ENCODE data around the gene TIRAP.
"Not testable (repeated sequence)": the region's sequence is repeated elsewhere in the genome, so short reads cannot be mapped to it uniquely, and the experiment has no call there.

Gene TIRAP, protein sequence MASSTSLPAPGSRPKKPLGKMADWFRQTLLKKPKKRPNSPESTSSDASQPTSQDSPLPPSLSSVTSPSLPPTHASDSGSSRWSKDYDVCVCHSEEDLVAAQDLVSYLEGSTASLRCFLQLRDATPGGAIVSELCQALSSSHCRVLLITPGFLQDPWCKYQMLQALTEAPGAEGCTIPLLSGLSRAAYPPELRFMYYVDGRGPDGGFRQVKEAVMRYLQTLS

GRCh38 chr11:126282736-126283591 lies at the start of gene TIRAP:
Gene TIRAP (plus strand): TSS chr11:126283093. CDS start chr11:126290895, 7,802 bp downstream.
- peak; percentile 25 to 39 for DNase-seq (ENCODE audit: low read depth in 2 of 2)

DNA sequence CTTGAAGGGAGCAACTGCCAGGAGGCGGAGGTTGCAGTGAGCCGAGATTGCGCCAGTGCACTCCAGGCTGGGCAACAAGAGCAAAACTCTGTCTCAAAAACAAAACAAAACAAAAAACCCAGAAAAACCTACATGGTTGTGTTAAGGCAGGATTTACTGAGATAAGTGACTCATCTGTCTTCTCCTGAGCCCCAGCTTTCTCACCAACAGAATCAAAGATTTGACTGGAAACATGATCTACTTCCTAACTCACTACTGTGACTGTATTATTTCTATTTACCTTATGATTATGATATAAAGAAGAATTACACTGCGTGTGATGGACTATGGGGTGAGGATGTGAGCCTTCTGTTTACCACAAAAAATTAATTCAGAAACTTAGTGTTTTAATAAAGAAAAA lies 49.5 kb upstream of the TIRAP start:
- no peak for DNase-seq (ENCODE audit: low read depth in 2 of 2)

DNA sequence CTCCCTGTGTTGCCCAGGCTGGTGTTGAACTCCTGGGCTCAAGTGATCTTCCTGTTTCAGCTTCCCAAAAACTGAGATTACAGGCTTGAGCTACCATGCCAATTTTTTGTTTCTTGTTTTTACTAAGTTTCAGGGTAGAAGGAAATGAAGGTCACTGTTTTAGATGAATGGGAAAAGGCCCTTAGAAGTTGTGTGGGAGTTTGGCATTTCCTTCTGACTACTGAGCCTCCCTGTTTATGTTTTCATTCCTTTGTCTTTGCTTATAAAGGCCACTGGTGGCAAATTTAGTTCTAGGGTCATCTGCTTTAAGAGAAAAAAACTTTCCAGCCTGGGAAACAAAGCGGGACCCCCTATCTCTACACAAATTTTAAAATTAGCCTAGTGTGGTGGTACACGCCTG lies 36.3 kb upstream of the TIRAP start:
- DNase-seq (ENCODE audit: low read depth in 2 of 2), result no peak

DNA sequence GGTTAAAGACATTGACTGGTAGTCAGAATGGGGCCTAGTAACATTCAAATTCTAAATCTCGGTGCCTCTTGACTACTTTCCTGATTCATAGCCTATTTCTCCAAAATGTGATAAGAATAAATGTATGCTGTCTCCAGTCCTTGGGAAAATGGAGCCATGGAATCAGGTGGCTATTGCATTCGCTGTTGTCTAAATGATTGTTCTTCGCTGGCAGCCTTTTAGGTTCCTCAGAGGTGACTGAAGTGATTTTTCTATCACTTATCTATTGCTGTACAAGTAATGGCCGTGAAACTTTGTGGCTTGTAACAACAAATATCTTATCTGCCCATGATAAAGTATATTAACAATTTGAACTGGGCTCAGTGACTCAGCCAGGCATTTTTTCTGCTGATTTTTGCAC lies 29.6 kb upstream of the TIRAP start:
- DNase-seq (ENCODE audit: low read depth in 2 of 2), result no peak

GRCh38 chr11:126254819-126255218 lies 28.1 kb upstream of the TIRAP start:
- no peak for DNase-seq (ENCODE audit: low read depth in 2 of 2)

DNA sequence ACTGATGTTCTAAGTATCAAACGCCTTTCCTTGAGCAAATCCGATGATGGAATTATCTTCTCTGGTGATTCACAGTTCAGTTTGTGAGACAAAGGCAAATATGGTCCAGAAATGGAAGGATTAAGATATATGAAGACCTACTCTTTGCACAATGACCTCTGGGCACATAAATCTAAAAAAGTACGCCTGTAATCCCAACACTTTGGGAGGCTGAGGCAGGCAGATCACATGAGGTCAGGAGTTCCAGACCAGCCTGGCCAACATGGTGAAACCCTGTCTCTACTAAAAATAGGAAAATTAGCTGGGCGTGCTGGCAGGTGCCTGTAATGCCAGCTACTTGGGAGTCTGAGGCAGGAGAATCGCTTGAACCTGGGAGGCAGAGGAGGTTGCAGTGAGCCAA lies 27.4 kb upstream of the TIRAP start:
- not testable (repeated sequence) for DNase-seq (ENCODE audit: low read depth in 2 of 2)

DNA sequence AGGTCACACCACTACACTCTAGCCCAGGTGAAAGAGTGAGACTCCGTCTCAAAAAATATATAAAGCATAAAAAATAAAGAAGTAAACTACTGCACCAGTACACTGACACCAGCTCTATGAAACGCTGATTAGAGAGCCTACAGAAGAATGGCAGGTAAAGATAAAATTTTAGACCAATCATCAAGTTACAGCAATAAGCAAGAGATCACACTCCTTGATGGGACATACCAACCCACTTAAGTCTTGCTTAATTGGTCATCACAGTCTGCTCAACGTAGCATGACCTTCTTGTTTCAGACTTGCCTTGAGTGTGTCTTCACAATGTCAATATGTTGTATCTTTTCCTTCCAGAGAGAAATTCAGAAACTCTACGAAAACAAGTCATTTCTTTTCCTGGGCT lies 26.7 kb upstream of the TIRAP start:
- no peak for DNase-seq (ENCODE audit: low read depth in 2 of 2)

DNA sequence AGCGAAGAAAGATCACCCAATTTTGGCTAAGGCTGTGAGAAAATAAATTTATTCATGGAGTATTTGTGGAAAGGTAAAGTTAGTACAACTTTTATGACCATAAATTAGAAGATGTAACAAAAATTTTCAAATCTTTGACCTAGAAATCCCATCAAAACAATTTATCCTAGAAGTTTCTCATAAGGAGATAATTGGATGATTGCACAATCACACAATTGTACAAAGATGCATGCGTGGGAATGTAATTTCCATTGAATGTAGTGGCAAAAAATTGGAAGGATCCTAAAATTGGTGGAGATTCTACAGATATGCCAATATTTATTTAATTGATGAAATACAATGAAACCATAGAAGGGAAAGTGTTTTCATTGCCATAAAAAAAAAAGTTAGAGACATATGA lies 25.7 kb upstream of the TIRAP start:
- DNase-seq (ENCODE audit: low read depth in 2 of 2), result no peak

DNA sequence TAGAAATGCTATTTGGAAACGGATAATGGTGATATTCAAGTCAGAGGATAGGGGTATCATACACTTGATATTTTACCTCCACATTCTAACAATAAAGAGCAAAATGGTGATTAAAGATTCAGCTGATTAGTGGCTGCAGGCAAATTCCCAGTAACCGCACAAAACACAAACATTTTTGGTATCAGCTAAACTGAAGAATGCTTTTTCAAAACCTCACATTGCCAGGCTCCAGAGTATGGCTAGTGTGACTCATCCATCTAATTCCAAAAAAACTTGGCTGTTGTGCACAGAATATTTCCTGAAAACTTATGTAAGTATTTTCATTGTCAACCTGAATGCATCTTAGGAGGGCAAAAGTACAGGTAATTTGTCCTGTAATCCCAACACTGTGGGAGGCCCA lies 25.1 kb upstream of the TIRAP start:
- no peak for DNase-seq (ENCODE audit: low read depth in 2 of 2)

DNA sequence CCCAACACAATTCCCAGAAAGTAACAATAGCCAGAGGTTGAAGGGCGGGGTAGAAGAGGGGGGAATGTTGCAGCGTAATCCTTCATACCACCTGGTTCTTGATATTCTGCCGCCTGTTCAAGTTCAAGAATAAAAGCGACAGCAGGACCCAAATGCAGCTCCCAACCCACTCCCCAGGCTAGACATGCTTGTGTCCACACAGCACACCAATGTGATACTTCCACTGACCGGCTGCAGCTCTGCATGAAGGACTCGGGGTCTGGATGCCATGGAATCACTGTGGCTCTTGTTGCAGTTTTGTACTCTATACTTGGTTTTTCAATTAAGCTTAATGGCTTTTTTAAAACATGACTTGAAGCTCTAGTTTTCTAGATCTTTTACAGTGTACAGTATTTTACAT lies 20.7 kb upstream of the TIRAP start:
- no peak for DNase-seq (ENCODE audit: low read depth in 2 of 2)

DNA sequence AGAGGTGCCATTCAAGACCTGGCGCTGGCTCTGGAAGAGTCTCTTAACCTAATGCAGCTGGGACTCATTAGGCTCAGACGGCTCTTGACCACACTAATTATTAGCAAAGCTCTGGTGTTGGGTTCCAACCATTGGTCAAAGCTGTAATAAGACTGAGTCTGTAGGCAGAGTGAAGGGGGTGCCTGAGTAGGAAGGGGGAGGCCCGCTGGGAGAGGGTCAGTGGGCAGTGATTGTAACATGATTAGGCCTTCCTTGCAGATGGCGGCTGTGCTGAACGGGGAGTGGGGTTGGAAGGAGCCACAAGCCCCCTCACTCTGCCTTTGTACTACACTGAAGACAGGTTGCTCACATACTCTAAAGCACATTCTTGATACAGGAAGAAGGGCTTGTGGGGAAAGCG lies 19.4 kb upstream of the TIRAP start:
- DNase-seq (ENCODE audit: low read depth in 2 of 2), result no peak

GRCh38 chr11:126265811-126266210 lies 17.1 kb upstream of the TIRAP start:
- no peak for DNase-seq (ENCODE audit: low read depth in 2 of 2)

- no peak for DNase-seq (ENCODE audit: low read depth in 2 of 2)
Measured at GRCh38 chr11:126267650-126268049, 15.2 kb upstream of the TIRAP start.

GRCh38 chr11:126268361-126268707 lies 14.6 kb upstream of the TIRAP start:
- DNase-seq (ENCODE audit: low read depth in 2 of 2), result no peak

GRCh38 chr11:126268708-126269579 lies 13.9 kb upstream of the TIRAP start, which contains the start of the genes FOXRED1 and SRPRA:
Gene FOXRED1 (plus strand): TSS chr11:126269154. CDS start chr11:126269207, 53 bp downstream.
Gene SRPRA (minus strand): TSS chr11:126268895. CDS start chr11:126268804, 91 bp downstream.
- peak; percentile 98 to 99 for DNase-seq (ENCODE audit: low read depth in 2 of 2)

GRCh38 chr11:126277322-126277721 lies 5.6 kb upstream of the TIRAP start:
- no peak for DNase-seq (ENCODE audit: low read depth in 2 of 2)

GRCh38 chr11:126277780-126278179 lies 5.1 kb upstream of the TIRAP start:
- no peak for DNase-seq (ENCODE audit: low read depth in 2 of 2)

GRCh38 chr11:126279191-126279590 lies 3.7 kb upstream of the TIRAP start:
- DNase-seq (ENCODE audit: low read depth in 2 of 2), result no peak

DNA sequence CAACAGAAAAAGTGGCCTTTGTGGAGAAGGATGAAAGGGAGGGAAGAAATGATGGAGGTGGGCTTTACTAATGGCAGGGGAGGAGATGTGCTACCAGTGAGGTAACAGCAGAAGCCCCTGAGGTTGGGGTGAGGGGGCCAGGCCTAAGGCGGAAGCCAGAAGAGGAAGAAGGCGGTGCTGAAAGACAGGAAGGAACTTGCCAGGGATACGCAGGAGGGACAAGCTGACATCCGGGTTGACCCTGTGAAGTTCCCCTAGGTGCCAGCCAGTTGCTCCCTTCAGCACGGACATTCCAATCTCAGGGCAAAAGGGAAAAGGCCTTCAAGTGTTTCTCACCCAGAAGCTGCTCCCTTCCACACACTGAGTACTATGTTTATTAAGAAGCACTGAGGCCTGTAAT lies 2.3 kb upstream of the TIRAP start:
- no peak for DNase-seq (ENCODE audit: low read depth in 2 of 2)

DNA sequence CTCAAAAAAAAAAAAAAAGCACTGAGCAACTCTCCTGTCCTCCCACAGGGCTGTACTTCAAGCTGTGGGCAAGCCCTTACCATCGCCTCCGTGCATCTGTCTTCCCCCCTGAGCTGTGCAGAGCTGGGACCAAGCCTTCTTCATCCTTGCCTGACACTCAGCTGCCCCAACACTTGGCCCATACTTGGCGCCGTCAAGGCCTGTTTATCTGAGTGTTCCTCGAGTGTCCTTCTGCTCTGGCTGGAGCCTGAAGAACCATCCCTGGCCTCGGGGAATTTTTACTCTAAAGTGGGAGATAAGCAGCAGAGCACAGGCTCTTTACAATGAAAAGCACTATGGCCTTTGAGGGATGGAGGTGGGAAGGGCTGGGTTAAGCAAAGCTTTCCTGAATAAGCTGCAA lies 1.6 kb upstream of the TIRAP start:
- no peak for DNase-seq (ENCODE audit: low read depth in 2 of 2)

- DNase-seq (ENCODE audit: low read depth in 2 of 2), result no peak
Measured at GRCh38 chr11:126281666-126282175, 1.2 kb upstream of the TIRAP start.

DNA sequence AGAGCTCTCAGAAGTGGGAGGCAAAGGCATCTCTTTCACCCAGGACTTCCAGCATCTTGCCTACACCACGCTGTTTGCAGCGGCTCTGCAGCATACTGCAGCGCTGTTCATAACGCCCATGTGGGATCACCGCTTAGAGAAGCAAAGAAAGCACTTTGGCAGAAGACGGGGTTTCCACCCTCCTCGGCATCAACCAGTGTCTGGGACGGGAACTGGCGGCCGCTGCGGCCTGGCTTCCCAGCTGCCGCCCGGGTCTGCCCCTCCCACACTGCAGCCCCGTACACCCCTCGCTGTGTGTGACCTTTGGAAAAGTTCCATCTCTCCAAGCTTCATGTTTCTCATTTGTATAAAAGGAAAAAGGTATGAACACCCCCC lies 545 bp upstream of the TIRAP start:
- peak; percentile 15 to 19 for DNase-seq (ENCODE audit: low read depth in 2 of 2)

Measured in activated CD4-positive, alpha-beta T cell treated with anti-CD3 and anti-CD28 coated beads for 24 hours (primary cell).